ENCODE measurements around the gene NPIPB2. TPM values are rescaled to one million over a fixed set of nuclear protein-coding genes. Genes with fewer than 3 reads are reported as not detected.
"Not testable (repeated sequence)": the region's sequence is repeated elsewhere in the genome, so short reads cannot be mapped to it uniquely, and the experiment has no call there.

NPIPB2 gene
- total RNA-seq (2022) = 17.2 and 17.4 TPM in 2 replicates
- percentile 43 among the genes with signal in this experiment for Bru-seq, nascent RNA
- percentile 46 among the genes with signal in this experiment for BruChase-seq, experiment 1, labeled RNA remaining after a 6-hour chase
- BruChase-seq, experiment 2, labeled RNA remaining after a 2-hour chase = percentile 45 among the genes with signal in this experiment
- long read RNA-seq, partial matches to known transcripts = 0 of 1 reads
- long read RNA-seq, other reads (novel, unspliced or antisense) = 1 of 1 reads

DNA sequence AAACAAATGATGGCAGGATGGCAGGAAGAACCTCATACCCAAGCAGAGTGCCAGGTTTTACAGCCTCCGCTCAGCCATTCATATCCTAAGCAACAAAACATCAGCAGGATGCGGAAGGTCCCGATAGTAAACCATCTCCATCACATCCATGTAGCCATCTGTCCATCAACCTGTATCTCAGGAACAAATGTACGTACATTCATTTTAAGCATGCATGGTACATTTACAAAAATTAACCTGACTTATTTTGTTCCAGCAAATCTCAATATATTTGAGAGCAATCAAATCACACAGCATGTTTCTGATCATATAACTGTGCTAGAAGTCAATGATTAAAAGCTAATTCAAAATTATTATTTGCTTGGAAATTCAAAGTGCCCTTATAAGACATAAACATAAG, at the start of gene NPIPB2:
TSS of gene NPIPB2 (minus strand) at position 101 of the 400 bp plus-strand sequence. CDS start at position 101, 0 bp downstream.
- H3K27ac Mint-ChIP-seq (ENCODE audit: low read depth, unreplicated experiment); intact Hi-C loops (cut with micrococcal nuclease); DNase-seq (ENCODE audit: unreplicated experiment); H3K4me3 Mint-ChIP-seq (ENCODE audit: unreplicated experiment); CTCF ChIA-PET; POLR2A ChIA-PET; H3K9me3 Mint-ChIP-seq (ENCODE audit: unreplicated experiment); H3K36me3 Mint-ChIP-seq (ENCODE audit: insufficient read depth, unreplicated experiment); BruUV-seq (replicated peaks); H3K27me3 Mint-ChIP-seq (ENCODE audit: insufficient read depth, unreplicated experiment); H3K4me1 Mint-ChIP-seq (ENCODE audit: insufficient read depth, unreplicated experiment): not testable (repeated sequence)

- no TSS peak for BruUV-seq (replicated peaks)
- no peaks in the 10 kb centered on the region for H3K36me3 Mint-ChIP-seq (ENCODE audit: insufficient read depth, unreplicated experiment)
- TF ChIP-seq, protein P1, sequence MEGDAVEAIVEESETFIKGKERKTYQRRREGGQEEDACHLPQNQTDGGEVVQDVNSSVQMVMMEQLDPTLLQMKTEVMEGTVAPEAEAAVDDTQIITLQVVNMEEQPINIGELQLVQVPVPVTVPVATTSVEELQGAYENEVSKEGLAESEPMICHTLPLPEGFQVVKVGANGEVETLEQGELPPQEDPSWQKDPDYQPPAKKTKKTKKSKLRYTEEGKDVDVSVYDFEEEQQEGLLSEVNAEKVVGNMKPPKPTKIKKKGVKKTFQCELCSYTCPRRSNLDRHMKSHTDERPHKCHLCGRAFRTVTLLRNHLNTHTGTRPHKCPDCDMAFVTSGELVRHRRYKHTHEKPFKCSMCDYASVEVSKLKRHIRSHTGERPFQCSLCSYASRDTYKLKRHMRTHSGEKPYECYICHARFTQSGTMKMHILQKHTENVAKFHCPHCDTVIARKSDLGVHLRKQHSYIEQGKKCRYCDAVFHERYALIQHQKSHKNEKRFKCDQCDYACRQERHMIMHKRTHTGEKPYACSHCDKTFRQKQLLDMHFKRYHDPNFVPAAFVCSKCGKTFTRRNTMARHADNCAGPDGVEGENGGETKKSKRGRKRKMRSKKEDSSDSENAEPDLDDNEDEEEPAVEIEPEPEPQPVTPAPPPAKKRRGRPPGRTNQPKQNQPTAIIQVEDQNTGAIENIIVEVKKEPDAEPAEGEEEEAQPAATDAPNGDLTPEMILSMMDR (IDR thresholded peaks at IDR 0.05; ENCODE audit: unreplicated experiment) = no peak
- DNase-seq (ENCODE audit: unreplicated experiment) = no peak
- H3K9me3 Mint-ChIP-seq (ENCODE audit: unreplicated experiment) = no peaks in the 10 kb centered on the region
- H3K4me1 Mint-ChIP-seq (ENCODE audit: insufficient read depth, unreplicated experiment) = no peaks in the 10 kb centered on the region
- CTCF ChIA-PET = interaction anchor here (0.6 kb wide), 1 partner anchor 11 kb away, joined by 3 read pairs; no protein-coding TSS in a partner anchor
- intact Hi-C loops (cut with micrococcal nuclease) = no loop called here
- no peak overlapping the region for H3K4me3 Mint-ChIP-seq (ENCODE audit: unreplicated experiment)
- no peak overlapping the region for H3K27ac Mint-ChIP-seq (ENCODE audit: low read depth, unreplicated experiment)
- no peaks in the 10 kb centered on the region for H3K27me3 Mint-ChIP-seq (ENCODE audit: insufficient read depth, unreplicated experiment)
- POLR2A ChIA-PET = interaction anchor here (0.6 kb wide), 1 partner anchor 10 kb away, joined by 3 read pairs; no protein-coding TSS in a partner anchor
Observed at GRCh38 chr16:11990702-11991390, 49.0 kb upstream of the NPIPB2 start.

GRCh38 chr16:11988258-11988978, 46.6 kb upstream of the NPIPB2 start:
- no TSS peak for BruUV-seq (replicated peaks)
- no peaks in the 10 kb centered on the region for H3K4me1 Mint-ChIP-seq (ENCODE audit: insufficient read depth, unreplicated experiment)
- H3K27ac Mint-ChIP-seq (ENCODE audit: low read depth, unreplicated experiment) = no peak overlapping the region
- H3K9me3 Mint-ChIP-seq (ENCODE audit: unreplicated experiment) = no peaks in the 10 kb centered on the region
- DNase-seq (ENCODE audit: unreplicated experiment) = no peak
- TF ChIP-seq, protein P1 (IDR thresholded peaks at IDR 0.05; ENCODE audit: unreplicated experiment) = no peak
- no peak overlapping the region for H3K4me3 Mint-ChIP-seq (ENCODE audit: unreplicated experiment)
- no peaks in the 10 kb centered on the region for H3K36me3 Mint-ChIP-seq (ENCODE audit: insufficient read depth, unreplicated experiment)
- intact Hi-C loops (cut with micrococcal nuclease) = no loop called here
- ChIA-PET POLR2A (interaction anchor here (2.0 kb wide), 1 partner anchor 12 kb away, joined by 7 read pairs; the partner anchor contains the start of gene SNX29), CTCF (no interaction called here)
- no peaks in the 10 kb centered on the region for H3K27me3 Mint-ChIP-seq (ENCODE audit: insufficient read depth, unreplicated experiment)

- H3K36me3 Mint-ChIP-seq (ENCODE audit: insufficient read depth, unreplicated experiment) = no peaks in the 10 kb centered on the region
- TF ChIP-seq, protein P1 (IDR thresholded peaks at IDR 0.05; ENCODE audit: unreplicated experiment) = no peak
- H3K27ac Mint-ChIP-seq (ENCODE audit: low read depth, unreplicated experiment) = no peak overlapping the region
- ChIA-PET POLR2A (interaction anchor here (2.0 kb wide), 1 partner anchor 10 kb away, joined by 7 read pairs; the partner anchor contains the start of gene SNX29), CTCF (interaction anchor here (0.6 kb wide), 1 partner anchor 25 kb away, joined by 4 read pairs; no protein-coding TSS in a partner anchor)
- no peak for DNase-seq (ENCODE audit: unreplicated experiment)
- H3K9me3 Mint-ChIP-seq (ENCODE audit: unreplicated experiment) = no peaks in the 10 kb centered on the region
- intact Hi-C loops (cut with micrococcal nuclease) = no loop called here
- no peaks in the 10 kb centered on the region for H3K4me1 Mint-ChIP-seq (ENCODE audit: insufficient read depth, unreplicated experiment)
- no peak overlapping the region for H3K4me3 Mint-ChIP-seq (ENCODE audit: unreplicated experiment)
- no peaks in the 10 kb centered on the region for H3K27me3 Mint-ChIP-seq (ENCODE audit: insufficient read depth, unreplicated experiment)
- no TSS peak for BruUV-seq (replicated peaks)
Observed at GRCh38 chr16:11986521-11987057, 44.7 kb upstream of the NPIPB2 start.

Data from MCF 10A (cell line).